ENCODE measurements around the gene LDB2.

DNA sequence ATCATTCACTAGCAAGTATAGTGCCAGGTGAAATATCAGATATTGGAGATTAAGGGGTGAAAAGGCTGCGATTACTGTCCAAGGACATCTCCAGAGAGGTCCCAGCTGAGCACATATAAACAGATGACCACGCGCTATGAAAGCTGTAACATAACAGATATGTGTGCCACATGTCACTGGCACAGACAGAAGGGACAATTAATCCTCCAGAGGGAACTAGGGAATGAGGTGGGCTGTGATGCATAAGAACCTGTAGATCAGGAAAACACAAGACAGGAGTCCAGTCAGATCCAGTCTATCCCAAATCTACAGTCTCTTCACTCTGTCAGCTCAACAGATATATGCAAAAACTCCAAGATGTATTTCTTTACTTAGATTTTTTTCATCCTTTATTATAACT lies 157.2 kb downstream of the LDB2 start:
- TF ChIP-seq, protein P1, sequence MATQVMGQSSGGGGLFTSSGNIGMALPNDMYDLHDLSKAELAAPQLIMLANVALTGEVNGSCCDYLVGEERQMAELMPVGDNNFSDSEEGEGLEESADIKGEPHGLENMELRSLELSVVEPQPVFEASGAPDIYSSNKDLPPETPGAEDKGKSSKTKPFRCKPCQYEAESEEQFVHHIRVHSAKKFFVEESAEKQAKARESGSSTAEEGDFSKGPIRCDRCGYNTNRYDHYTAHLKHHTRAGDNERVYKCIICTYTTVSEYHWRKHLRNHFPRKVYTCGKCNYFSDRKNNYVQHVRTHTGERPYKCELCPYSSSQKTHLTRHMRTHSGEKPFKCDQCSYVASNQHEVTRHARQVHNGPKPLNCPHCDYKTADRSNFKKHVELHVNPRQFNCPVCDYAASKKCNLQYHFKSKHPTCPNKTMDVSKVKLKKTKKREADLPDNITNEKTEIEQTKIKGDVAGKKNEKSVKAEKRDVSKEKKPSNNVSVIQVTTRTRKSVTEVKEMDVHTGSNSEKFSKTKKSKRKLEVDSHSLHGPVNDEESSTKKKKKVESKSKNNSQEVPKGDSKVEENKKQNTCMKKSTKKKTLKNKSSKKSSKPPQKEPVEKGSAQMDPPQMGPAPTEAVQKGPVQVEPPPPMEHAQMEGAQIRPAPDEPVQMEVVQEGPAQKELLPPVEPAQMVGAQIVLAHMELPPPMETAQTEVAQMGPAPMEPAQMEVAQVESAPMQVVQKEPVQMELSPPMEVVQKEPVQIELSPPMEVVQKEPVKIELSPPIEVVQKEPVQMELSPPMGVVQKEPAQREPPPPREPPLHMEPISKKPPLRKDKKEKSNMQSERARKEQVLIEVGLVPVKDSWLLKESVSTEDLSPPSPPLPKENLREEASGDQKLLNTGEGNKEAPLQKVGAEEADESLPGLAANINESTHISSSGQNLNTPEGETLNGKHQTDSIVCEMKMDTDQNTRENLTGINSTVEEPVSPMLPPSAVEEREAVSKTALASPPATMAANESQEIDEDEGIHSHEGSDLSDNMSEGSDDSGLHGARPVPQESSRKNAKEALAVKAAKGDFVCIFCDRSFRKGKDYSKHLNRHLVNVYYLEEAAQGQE (IDR thresholded peaks at IDR 0.05; ENCODE audit: low read depth) = no peak
- TF ChIP-seq RAD21 (IDR thresholded peaks at IDR 0.05; ENCODE audit: low read depth) = no peak
- no peak for TF ChIP-seq FOXM1 (IDR thresholded peaks at IDR 0.05; ENCODE audit: borderline replicate concordance, low read depth)
- no peak for TF ChIP-seq NFIC (IDR thresholded peaks at IDR 0.05)
